Measurements from ENCODE around the gene ZNF567. TPM values are rescaled to one million over a fixed set of nuclear protein-coding genes. Genes with fewer than 3 reads are reported as not detected.

Gene ZNF567
- total RNA-seq = 10 to 100 TPM; 17.6 to 20.7 TPM
- 10 to 100 TPM in 1 of 3 donors, 1 to 10 TPM in 2; 6.3 to 11.0 (median 9.6) TPM for polyA plus RNA-seq
- 18.3 to 33.4 (median 27.0) reads per million in 6 experiments for total RNA-seq

GRCh38 chr19:36687214-36688056, at the start of gene ZNF567:
ZNF567 (plus strand) TSS chr19:36687612; CDS start chr19:36694868, 7,256 bp downstream.
- H3K27ac Mint-ChIP-seq = peak within 1 kb of the TSS; percentile 94 to 98 (median 96)
- peaks cover 0 to 53% (median 23%) of the 10 kb centered on the region in 9 donors for H3K9me3 Mint-ChIP-seq
- POLR2A ChIA-PET = interaction anchor here (0.7 to 2.5 kb wide), 9 partner anchors 21 to 199 kb away, joined by 3 to 10 read pairs (median 5); partner anchors contain the start of genes ZNF260, ZNF345, ZNF382 and ZNF461
- ATAC-seq (peak; percentile 88 to 92), DNase-seq (peak; percentile 92 to 98 (median 95))
- H3K4me3 Mint-ChIP-seq = peak within 1 kb of the TSS; percentile 98 to 100 (median 99)
- H3K36me3 Mint-ChIP-seq = peaks cover 38 to 72% (median 53%) of the 10 kb centered on the region in 3 donors
- H3K4me1 Mint-ChIP-seq = peaks cover 24 to 46% (median 40%) of the 10 kb centered on the region in 4 donors
- no peaks in the 10 kb centered on the region for H3K27me3 Mint-ChIP-seq

GRCh38 chr19:36638862-36639510, 48.4 kb upstream of the ZNF567 start:
- H3K27ac Mint-ChIP-seq = no peak overlapping the region
- peaks cover 43 to 86% (median 47%) of the 10 kb centered on the region in 3 donors for H3K36me3 Mint-ChIP-seq
- ATAC-seq (no peak), DNase-seq (no peak)
- peaks cover 8 to 98% (median 41%) of the 10 kb centered on the region in 9 donors for H3K9me3 Mint-ChIP-seq
- POLR2A ChIA-PET = no interaction called here
- no peak overlapping the region for H3K4me3 Mint-ChIP-seq
- H3K27me3 Mint-ChIP-seq = no peaks in the 10 kb centered on the region
- H3K4me1 Mint-ChIP-seq = no peaks in the 10 kb centered on the region

- Mint-ChIP-seq H3K36me3 (peaks cover 28 to 72% (median 61%) of the 10 kb centered on the region in 3 donors), H3K4me1 (peaks cover 0 to under 1% (median 0%) of the 10 kb centered on the region in 4 donors), H3K4me3 (no peak overlapping the region), H3K27me3 (no peaks in the 10 kb centered on the region), H3K9me3 (peaks cover 0 to 89% (median 36%) of the 10 kb centered on the region in 9 donors), H3K27ac (no peak overlapping the region)
- no peak for ATAC-seq
- POLR2A ChIA-PET = no interaction called here
- no peak for DNase-seq
Observed at GRCh38 chr19:36646746-36647145, 40.7 kb upstream of the ZNF567 start.

GRCh38 chr19:36652958-36653357, 34.5 kb upstream of the ZNF567 start:
- Mint-ChIP-seq H3K36me3 (peaks cover 53 to 86% (median 84%) of the 10 kb centered on the region in 3 donors), H3K4me3 (peak overlapping the region in 1 of 10 donors; percentile 53), H3K27ac (no peak overlapping the region), H3K27me3 (no peaks in the 10 kb centered on the region), H3K4me1 (peaks cover 0 to 1% (median 0%) of the 10 kb centered on the region in 4 donors), H3K9me3 (peaks cover 18 to 85% (median 48%) of the 10 kb centered on the region in 9 donors)
- ATAC-seq (no peak), DNase-seq (no peak)
- POLR2A ChIA-PET = no interaction called here

- Mint-ChIP-seq H3K27me3 (no peaks in the 10 kb centered on the region), H3K4me3 (peak overlapping the region; percentile 97 to 100 (median 99)), H3K4me1 (peaks cover 22 to 34% (median 31%) of the 10 kb centered on the region in 4 donors), H3K9me3 (peaks cover 23 to 86% (median 39%) of the 10 kb centered on the region in 9 donors), H3K27ac (peak overlapping the region in 8 of 10 donors; percentile 11 to 98 (median 88)), H3K36me3 (peaks cover 56 to 73% (median 66%) of the 10 kb centered on the region in 3 donors)
- DNase-seq (no peak), ATAC-seq (no peak)
- POLR2A ChIA-PET = interaction anchor here (0.7 to 1.7 kb wide), 6 partner anchors 21 to 545 kb away, joined by 3 to 10 read pairs (median 5); partner anchors contain the start of genes ZNF260, ZNF382, ZNF529 and ZNF567
Observed at GRCh38 chr19:36665832-36666231, 21.6 kb upstream of the ZNF567 start.

GRCh38 chr19:36668646-36669045, 18.8 kb upstream of the ZNF567 start:
- Mint-ChIP-seq H3K4me3 (peak overlapping the region; percentile 8 to 99 (median 62)), H3K36me3 (peaks cover 50 to 77% (median 68%) of the 10 kb centered on the region in 3 donors), H3K27ac (peak overlapping the region in 4 of 10 donors; percentile 28 to 80 (median 40)), H3K27me3 (no peaks in the 10 kb centered on the region), H3K9me3 (peaks cover 18 to 87% (median 44%) of the 10 kb centered on the region in 9 donors), H3K4me1 (peaks cover 22 to 34% (median 31%) of the 10 kb centered on the region in 4 donors)
- POLR2A ChIA-PET = no interaction called here
- ATAC-seq (no peak), DNase-seq (no peak)

GRCh38 chr19:36672368-36672767, 15.0 kb upstream of the ZNF567 start:
- DNase-seq (no peak), ATAC-seq (no peak)
- H3K27me3 Mint-ChIP-seq = no peaks in the 10 kb centered on the region
- no peak overlapping the region for H3K4me3 Mint-ChIP-seq
- peaks cover 8 to 15% (median 14%) of the 10 kb centered on the region in 4 donors for H3K4me1 Mint-ChIP-seq
- peaks cover 31 to 67% (median 48%) of the 10 kb centered on the region in 3 donors for H3K36me3 Mint-ChIP-seq
- H3K9me3 Mint-ChIP-seq = peaks cover 12 to 73% (median 31%) of the 10 kb centered on the region in 9 donors
- POLR2A ChIA-PET = interaction anchor here (0.5 kb wide), 1 partner anchor 10 kb away, joined by 5 read pairs; no protein-coding TSS in a partner anchor
- no peak overlapping the region for H3K27ac Mint-ChIP-seq

GRCh38 chr19:36674201-36674600, 13.2 kb upstream of the ZNF567 start:
- Mint-ChIP-seq H3K4me1 (peaks cover 0 to 3% (median 1%) of the 10 kb centered on the region in 4 donors), H3K4me3 (no peak overlapping the region), H3K27ac (no peak overlapping the region), H3K27me3 (no peaks in the 10 kb centered on the region), H3K36me3 (peaks cover 44 to 70% (median 51%) of the 10 kb centered on the region in 3 donors), H3K9me3 (peaks cover 11 to 78% (median 35%) of the 10 kb centered on the region in 9 donors)
- no peak for DNase-seq
- ATAC-seq = no peak
- POLR2A ChIA-PET = no interaction called here

GRCh38 chr19:36679455-36679854, 8.0 kb upstream of the ZNF567 start:
- Mint-ChIP-seq H3K27me3 (no peaks in the 10 kb centered on the region), H3K27ac (no peak overlapping the region), H3K4me3 (no peak overlapping the region), H3K36me3 (peaks cover 46 to 67% (median 55%) of the 10 kb centered on the region in 3 donors), H3K4me1 (peaks cover 0 to 2% (median 0%) of the 10 kb centered on the region in 4 donors), H3K9me3 (peaks cover 21 to 71% (median 33%) of the 10 kb centered on the region in 9 donors)
- POLR2A ChIA-PET = interaction anchor here (0.7 kb wide), 1 partner anchor 171 kb away, joined by 3 read pairs; no protein-coding TSS in a partner anchor
- ATAC-seq (no peak), DNase-seq (no peak)

GRCh38 chr19:36685835-36686234, 1.6 kb upstream of the ZNF567 start:
- DNase-seq (no peak), ATAC-seq (no peak)
- peaks cover 10 to 51% (median 36%) of the 10 kb centered on the region in 9 donors for H3K9me3 Mint-ChIP-seq
- peak overlapping the region; percentile 98 to 100 (median 99) for H3K4me3 Mint-ChIP-seq
- no peaks in the 10 kb centered on the region for H3K27me3 Mint-ChIP-seq
- POLR2A ChIA-PET = interaction anchor here (0.9 to 2.5 kb wide), 4 partner anchors 81 to 164 kb away, joined by 3 to 10 read pairs (median 6); partner anchors contain the start of genes ZNF345, ZNF382, ZNF529 and ZNF790
- H3K27ac Mint-ChIP-seq = peak overlapping the region in 4 of 10 donors; percentile 80 to 98 (median 96)
- H3K36me3 Mint-ChIP-seq = peaks cover 39 to 71% (median 54%) of the 10 kb centered on the region in 3 donors
- peaks cover 24 to 42% (median 40%) of the 10 kb centered on the region in 4 donors for H3K4me1 Mint-ChIP-seq

- peaks cover 34 to 71% (median 53%) of the 10 kb centered on the region in 3 donors for H3K36me3 Mint-ChIP-seq
- peak overlapping the region; percentile 98 to 100 (median 99) for H3K4me3 Mint-ChIP-seq
- H3K4me1 Mint-ChIP-seq = peaks cover 24 to 43% (median 40%) of the 10 kb centered on the region in 4 donors
- H3K27ac Mint-ChIP-seq = peak overlapping the region; percentile 94 to 98 (median 96)
- DNase-seq = no peak
- POLR2A ChIA-PET = interaction anchor here (0.7 to 2.5 kb wide), 10 partner anchors 20 to 198 kb away, joined by 3 to 10 read pairs (median 4); partner anchors contain the start of genes ZNF260, ZNF345, ZNF382 and ZNF461
- ATAC-seq = no peak
- no peaks in the 10 kb centered on the region for H3K27me3 Mint-ChIP-seq
- peaks cover 8 to 52% (median 31%) of the 10 kb centered on the region in 9 donors for H3K9me3 Mint-ChIP-seq
Observed at GRCh38 chr19:36686365-36687213, 823 bp upstream of the ZNF567 start.

Measured in naive thymus-derived CD8-positive, alpha-beta T cell (primary cell).